Activated CD8-positive, alpha-beta memory T cell treated with anti-CD3 and anti-CD28 coated beads, Interleukin-2, amount 50 U/mL, for 24 hours (primary cell): ENCODE data around the gene EDN1.
"Not testable (repeated sequence)": the region's sequence is repeated elsewhere in the genome, so short reads cannot be mapped to it uniquely, and the experiment has no call there.

ENCODE experiments used
- DNase-seq: peaks from one replicate; pipeline ENCODE4 v3.0.0-alpha.2; 2020; ENCODE audit errors: extremely low read depth

The EDN1 gene

DNA sequence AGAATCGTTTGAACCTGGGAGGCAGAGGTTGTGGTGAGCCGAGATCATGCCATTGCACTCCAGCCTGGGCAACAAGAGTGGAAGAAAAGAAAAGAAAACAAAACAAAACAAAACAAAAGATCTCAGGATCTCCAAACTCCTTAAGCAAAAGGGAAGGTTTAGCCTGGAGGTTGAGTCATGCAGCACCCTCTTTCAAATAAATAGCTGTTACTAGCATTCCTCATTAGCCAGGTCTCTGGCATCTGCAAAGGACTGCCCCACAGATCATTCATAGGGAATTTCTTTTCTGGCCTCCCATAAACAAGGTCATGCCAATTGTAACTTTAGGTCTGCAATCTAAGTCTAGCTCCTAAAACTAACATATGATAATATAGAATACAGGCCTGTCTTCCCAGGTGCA, 37.2 kb downstream of the EDN1 start:
- no peak for DNase-seq

DNA sequence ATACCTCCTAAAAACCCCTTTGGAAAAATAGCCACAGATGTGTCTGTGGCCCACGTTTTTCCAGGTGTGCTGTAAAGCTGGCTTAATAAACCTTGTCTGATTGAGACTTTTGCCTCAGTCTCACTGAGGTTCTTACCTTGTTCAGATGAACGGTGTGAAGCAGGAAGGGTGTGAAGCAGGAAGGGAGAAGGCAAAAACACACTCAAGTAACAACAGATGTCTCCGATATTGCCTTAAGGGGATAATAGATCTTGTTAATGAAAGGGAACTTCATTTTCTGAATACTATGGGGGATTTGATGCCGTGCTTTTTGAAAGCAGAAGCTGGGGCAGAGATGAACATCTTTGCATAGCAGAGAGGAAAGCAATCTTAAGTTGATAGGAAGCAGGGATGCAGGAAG, 37.8 kb downstream of the EDN1 start:
- DNase-seq, result no peak

GRCh38 chr6:12328701-12329100, 38.5 kb downstream of the EDN1 start:
- DNase-seq, result no peak

DNA sequence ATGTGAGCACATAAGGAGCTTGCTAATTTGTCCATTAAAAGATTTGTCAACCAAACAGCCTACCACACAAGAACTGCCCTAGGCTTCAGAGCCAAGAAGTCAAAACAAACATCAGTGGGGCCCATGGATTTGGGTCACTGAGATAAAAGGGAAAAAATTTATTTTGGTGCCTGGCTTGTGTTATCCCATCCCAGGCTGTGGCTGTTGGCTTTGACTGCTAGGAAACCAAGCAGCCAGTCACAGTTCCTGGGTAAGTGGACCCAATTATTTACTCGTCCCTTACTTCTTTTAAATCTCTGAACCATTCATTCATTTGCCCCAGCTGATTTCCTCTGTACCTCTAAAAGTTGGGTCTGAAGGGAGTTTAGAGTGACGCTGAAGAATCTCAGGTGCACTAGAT, 41.3 kb downstream of the EDN1 start:
- no peak for DNase-seq

DNA sequence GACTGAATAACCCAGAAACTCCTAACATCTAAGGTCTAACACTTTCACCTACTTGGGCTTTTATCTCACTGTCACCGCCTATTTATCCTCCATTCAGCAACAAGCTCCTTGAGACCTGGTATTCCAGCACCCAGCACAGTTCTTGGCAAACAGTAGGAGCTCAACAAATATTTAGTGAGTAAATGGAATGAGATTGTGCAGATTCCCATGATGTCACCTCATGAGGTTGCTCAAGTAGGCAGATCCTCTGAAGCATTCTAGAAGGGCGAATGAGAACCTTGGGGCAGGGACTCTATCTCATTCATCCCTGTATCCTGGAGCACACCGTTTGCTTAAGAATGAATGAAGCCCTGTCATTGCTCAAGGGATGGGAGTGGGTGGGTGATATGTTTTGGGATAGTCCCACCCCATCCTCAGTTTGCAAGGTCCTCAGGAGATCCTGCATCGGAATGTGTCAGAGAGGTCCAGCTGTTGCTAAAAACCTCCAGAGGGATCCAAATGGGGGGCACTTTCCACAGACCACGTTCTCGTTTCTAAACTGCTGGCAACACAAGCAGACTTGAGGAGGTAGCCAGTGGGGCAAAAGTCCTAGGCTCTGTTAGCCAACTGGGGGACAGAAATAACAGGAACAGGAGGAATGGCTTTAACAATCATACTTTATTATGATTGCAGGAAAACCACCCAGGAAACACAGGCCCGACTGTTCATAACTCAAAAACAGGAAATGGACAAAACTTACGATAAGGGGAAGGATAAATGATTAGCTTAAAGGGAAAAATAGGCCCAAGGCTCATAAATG, 42.0 kb downstream of the EDN1 start:
- no peak for DNase-seq

DNA sequence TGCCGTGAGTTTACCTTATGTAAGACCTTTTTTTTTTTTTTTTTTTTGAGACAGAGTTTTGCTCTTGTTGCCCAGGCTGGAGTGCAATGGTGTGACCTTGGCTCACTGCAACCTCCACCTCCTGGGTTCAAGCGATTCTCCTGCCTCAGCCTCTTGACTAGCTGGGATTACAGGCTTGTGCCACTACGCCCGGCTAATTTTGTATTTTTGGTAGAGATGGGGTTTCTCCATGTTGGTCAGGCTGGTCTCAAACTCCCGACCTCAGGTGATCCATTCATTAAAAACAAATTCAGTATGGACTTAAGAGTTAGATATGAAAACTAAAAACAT, 42.6 kb downstream of the EDN1 start:
- DNase-seq, result not testable (repeated sequence)

- no peak for DNase-seq
These were observed 43.0 kb downstream of the EDN1 start for GRCh38 chr6:12333128-12333527.

- no peak for DNase-seq
These were observed 44.5 kb downstream of the EDN1 start for GRCh38 chr6:12334526-12335130.

DNA sequence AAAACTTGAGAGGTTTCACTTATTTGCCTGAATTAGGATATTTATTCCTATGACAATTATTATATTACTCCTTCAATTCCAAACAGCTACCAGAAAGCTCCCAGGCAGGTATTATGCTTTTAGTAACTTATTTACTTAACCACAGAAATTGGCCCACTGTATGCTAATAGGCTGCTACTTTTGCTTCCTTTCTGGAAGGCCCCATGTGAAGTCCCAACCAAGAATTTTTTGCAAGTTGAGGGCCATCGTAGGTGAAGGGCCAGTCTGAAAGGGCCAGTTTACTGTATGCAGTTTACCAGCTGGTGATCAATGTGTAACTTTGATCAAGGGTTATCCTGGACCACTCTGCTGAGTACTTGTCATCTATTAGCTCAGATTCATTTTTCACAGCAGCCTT, 45.0 kb downstream of the EDN1 start:
- no peak for DNase-seq

GRCh38 chr6:12335717-12336116, 45.6 kb downstream of the EDN1 start:
- DNase-seq, result no peak

DNA sequence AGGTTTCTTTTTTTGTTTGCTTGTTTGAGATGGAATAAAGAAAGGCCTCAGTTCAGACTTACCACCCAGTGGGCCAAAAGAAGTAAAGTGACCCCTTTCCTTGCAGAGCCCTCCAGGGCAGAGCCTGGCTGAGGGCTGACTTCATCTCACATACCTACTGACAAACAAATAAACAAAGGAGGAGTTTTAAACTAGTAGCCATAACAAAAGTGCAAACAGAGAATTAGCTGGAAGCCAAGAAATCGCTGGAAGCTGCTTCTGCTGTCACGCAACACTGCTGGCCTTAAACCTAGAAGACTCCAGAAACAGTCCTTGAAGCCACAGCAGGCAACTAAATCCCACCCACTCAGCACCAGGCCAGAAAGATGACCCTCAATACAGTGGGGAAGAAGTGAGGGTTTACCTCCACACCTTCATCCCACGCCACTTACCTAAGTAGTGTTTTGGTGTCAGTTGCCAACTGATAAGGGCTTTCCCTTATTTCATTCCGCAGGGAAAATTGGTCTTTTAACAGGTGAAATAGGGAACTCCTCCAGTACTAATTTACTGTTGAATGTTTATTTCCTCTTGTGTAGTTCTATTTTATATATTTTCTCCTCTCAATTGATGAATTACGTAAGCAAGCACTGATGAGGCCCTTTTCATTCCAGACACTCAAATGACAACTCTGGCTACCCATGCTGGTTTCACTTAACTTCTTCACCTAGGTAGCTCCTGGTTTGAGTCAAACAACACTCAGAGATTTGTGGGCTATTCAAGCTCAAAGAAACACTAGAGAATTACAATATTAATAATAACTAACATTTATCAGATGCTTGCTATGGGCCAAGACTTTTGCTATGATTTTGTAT, 46.2 kb downstream of the EDN1 start:
- no peak for DNase-seq

- DNase-seq, result no peak
These were observed 48.9 kb downstream of the EDN1 start for GRCh38 chr6:12339022-12339421.

- no peak for DNase-seq
These were observed 49.8 kb downstream of the EDN1 start for GRCh38 chr6:12339808-12340487.

DNA sequence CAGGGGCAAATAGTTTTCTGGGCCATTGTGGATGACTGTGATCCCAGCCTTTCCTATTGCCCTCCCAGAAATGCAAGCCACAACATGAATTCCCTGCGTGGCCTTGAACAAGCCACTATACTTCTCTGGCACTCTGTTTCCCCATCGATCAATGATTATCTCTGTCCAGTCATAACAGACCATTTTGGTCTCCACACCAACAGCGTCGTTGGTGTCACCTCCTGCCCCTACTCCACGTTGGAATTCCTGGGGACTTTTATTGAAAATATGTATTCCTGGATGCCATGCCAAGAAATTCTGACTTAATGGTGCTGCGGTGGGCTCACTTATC, 50.3 kb downstream of the EDN1 start:
- no peak for DNase-seq

- DNase-seq, result no peak
These were observed 52.5 kb downstream of the EDN1 start for GRCh38 chr6:12342664-12343063.

DNA sequence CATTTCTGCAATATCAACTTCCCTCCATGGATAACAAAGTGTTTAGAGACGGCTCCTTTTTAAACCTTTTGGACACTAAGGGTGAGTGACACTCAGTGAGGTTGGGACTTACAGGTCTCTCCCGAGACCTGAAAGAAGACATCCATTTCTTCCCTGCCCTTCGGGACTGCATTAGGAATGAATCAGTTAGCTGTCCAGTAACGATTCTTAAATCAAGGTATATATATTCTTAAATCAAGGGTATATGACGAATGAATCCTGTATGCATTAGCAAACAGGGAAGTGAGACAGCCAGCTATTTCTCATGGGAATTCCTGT, 52.9 kb downstream of the EDN1 start:
- no peak for DNase-seq

- DNase-seq, result no peak
These were observed 53.4 kb downstream of the EDN1 start for GRCh38 chr6:12343440-12344162.

DNA sequence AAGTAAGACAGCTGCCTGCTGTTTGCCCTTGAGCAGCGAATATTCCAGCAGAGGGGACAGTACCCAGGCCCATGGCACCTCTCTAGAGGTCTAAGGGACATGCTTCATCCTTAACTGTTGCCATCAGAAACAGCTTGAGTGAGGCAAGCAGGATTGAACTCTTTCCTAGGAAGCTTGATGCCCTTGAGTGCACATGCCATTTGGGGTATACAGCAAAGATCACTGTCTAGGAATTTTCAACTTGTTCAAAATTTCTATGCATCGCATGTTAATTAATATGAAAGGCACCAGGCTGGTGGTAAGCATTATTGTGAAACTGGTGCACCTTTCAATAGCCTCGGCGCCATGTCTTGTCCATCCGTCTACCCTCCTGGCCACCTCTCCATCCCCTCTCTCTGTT, 54.1 kb downstream of the EDN1 start:
- DNase-seq, result no peak

DNA sequence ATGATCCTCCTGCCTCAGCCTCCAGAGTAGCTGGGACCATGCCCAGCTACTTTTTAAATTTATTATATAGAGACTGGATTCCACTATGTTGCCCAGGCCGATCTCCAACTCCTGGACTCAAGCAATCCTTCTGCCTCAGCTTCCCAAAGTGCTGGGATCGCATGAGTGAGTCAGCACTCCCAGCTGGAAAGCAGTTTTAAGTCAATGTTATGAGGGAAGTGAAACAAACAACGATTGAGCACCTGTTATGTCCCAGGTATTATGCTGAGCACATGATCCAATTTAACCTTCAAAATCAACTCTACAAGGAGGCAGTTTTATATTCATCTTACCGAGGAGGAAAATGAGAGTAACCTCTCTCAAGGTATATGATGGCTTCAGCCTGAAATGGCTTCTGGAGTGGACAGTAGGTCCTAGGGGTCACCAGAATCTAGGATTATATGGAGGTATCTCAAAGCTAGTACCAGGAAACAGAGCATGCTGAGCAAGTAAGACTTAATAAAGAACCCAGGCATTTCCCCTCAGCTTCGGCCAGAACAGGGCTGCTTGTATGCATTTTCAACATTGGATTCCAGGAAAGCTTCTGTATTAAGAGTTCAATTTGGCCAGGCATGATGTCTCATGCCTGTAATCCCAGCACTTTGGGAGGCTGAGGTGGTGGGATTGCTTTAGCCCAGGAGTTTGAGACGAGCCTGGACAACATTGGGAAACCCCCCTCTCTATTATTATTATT, 55.0 kb downstream of the EDN1 start:
- no peak for DNase-seq

DNA sequence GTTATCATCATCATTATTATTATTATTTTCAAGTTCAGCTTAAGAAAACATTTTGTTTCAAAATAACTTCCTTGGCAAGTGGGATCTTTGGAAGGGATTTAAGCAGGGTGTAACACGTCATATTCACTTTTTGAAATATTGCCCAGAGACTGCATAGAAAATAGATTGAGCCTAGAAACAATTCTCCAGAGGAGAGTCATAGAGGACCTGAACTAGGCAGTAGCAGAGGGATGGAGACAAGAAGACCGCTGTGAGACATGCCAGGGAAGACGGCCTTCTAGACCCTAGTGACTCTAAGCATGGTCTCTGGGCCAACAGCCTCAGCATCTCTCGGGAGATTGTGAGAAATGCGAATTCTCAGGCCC, 55.5 kb downstream of the EDN1 start:
- DNase-seq, result no peak
